GM23338 (cell line): ENCODE measurements around the gene SSTR5. TPM values are rescaled to one million over a fixed set of nuclear protein-coding genes. Genes with fewer than 3 reads are reported as not detected.

Experiments
- ATAC-seq: fragments of 200-7000 bp; cut with Tn5 transposase; 3 replicates; pipeline ENCODE4 v1.9.1; 2020
- DNase-seq: peaks from one replicate; pipeline ENCODE4 v3.0.0-alpha.2; 2015; ENCODE audit warnings: low spot score
- H2AFZ ChIP-seq: fragments of 200-600 bp; sonication (generic); 2 replicates; pipeline ENCODE4 v1.8.0; 2016; ENCODE audit warnings: antibody characterized with exemption, mild to moderate bottlenecking, moderate library complexity
- H3F3A ChIP-seq: fragments of 200-600 bp; sonication (generic); replicated peaks from 2 replicates; pipeline ENCODE4 v1.8.0; 2017; ENCODE audit warnings: antibody characterized with exemption, mixed run types, low read depth
- H3K27ac ChIP-seq: fragments of 200-600 bp; sonication (generic); 2 replicates; pipeline ENCODE4 v1.6.1; 2016; ENCODE audit warnings: low read depth
- H3K27me3 ChIP-seq: fragments of 200-600 bp; sonication (generic); 2 replicates; pipeline ENCODE4 v1.8.0; 2016; ENCODE audit warnings: mild to moderate bottlenecking, mixed run types, moderate library complexity; ENCODE audit not compliant: insufficient read depth
- H3K36me3 ChIP-seq: fragments of 200-600 bp; sonication (generic); 2 replicates; pipeline ENCODE4 v1.8.0; 2016; ENCODE audit warnings: mild to moderate bottlenecking; ENCODE audit not compliant: insufficient read depth
- H3K4me1 ChIP-seq: fragments of 200-600 bp; sonication (generic); 2 replicates; pipeline ENCODE4 v1.8.0; 2016; ENCODE audit warnings: mild to moderate bottlenecking, moderate library complexity; ENCODE audit not compliant: insufficient read depth
- H3K4me2 ChIP-seq: fragments of 200-600 bp; sonication (generic); 2 replicates; pipeline ENCODE4 v1.7.1; 2017; ENCODE audit warnings: mixed run types
- H3K4me3 ChIP-seq: fragments of 200-600 bp; sonication (generic); 2 replicates; pipeline ENCODE4 v1.6.1; 2016; ENCODE audit warnings: mixed run types
- H3K79me2 ChIP-seq: fragments of 200-600 bp; sonication (generic); replicated peaks from 2 replicates; pipeline ENCODE4 v1.8.0; 2017; ENCODE audit warnings: mild to moderate bottlenecking; ENCODE audit not compliant: insufficient read depth
- H3K9me2 ChIP-seq: fragments of 200-600 bp; sonication (generic); 2 replicates; pipeline ENCODE4 v1.8.0; 2017; ENCODE audit not compliant: insufficient read depth
- H4K20me1 ChIP-seq: fragments of 200-600 bp; sonication (generic); replicated peaks from 2 replicates; pipeline ENCODE4 v1.8.0; 2017; ENCODE audit warnings: mild to moderate bottlenecking; ENCODE audit not compliant: insufficient read depth
- H3K27ac Mint-ChIP-seq: 2 replicates; pipeline ENCODE4 v1.8.0; 2020; ENCODE audit warnings: inconsistent platforms, mild to moderate bottlenecking, moderate library complexity, mixed read lengths
- H3K27me3 Mint-ChIP-seq: 3 replicates; pipeline ENCODE4 v1.8.0; 2022; ENCODE audit warnings: low read depth, mild to moderate bottlenecking, moderate library complexity, mixed read lengths, inconsistent platforms; ENCODE audit not compliant: insufficient read depth, poor library complexity
- H3K36me3 Mint-ChIP-seq: 3 replicates; pipeline ENCODE4 v1.8.0; 2021; ENCODE audit warnings: low read depth, mild to moderate bottlenecking, inconsistent platforms, moderate library complexity, mixed read lengths
- H3K4me1 Mint-ChIP-seq: 3 replicates; pipeline ENCODE4 v1.8.0; 2020; ENCODE audit warnings: mild to moderate bottlenecking, inconsistent platforms, mixed read lengths
- H3K4me3 Mint-ChIP-seq: 3 replicates; pipeline ENCODE4 v1.8.0; 2021; ENCODE audit warnings: moderate library complexity, mild to moderate bottlenecking, inconsistent platforms, mixed read lengths
- H3K9me3 Mint-ChIP-seq: 3 replicates; pipeline ENCODE4 v1.8.0; 2020; ENCODE audit warnings: moderate library complexity, mild to moderate bottlenecking, inconsistent platforms, mixed read lengths
- EZH2 ChIP-seq: fragments of 200-600 bp; sonication (generic); IDR thresholded peaks from one replicate; pipeline ENCODE4 v1.8.0; 2017; ENCODE audit warnings: antibody characterized with exemption, mild to moderate bottlenecking, low read depth; ENCODE audit not compliant: unreplicated experiment
- EZH2phosphoT487 ChIP-seq: fragments of 200-600 bp; sonication (generic); IDR thresholded peaks from one replicate; pipeline ENCODE4 v1.8.1; 2018; ENCODE audit warnings: antibody characterized with exemption; ENCODE audit not compliant: unreplicated experiment
- JUNB ChIP-seq: IDR thresholded peaks from one replicate; pipeline ENCODE4 v1.6.1; 2016; ENCODE audit warnings: antibody characterized with exemption; ENCODE audit not compliant: unreplicated experiment
- NANOG ChIP-seq: IDR thresholded peaks from 2 replicates; pipeline ENCODE4 v1.6.1; 2016; ENCODE audit warnings: antibody characterized with exemption, borderline replicate concordance
- STAT1 ChIP-seq: IDR thresholded peaks from one replicate; pipeline ENCODE4 v1.6.1; 2016; ENCODE audit warnings: antibody characterized with exemption; ENCODE audit not compliant: unreplicated experiment
- ZNF114 ChIP-seq: fragments of 250-450 bp; sonication (Bioruptor Pico); IDR thresholded peaks from 2 replicates; pipeline ENCODE4 v1.5.0; 2020; ENCODE audit warnings: mild to moderate bottlenecking, moderate library complexity
- ZNF331 ChIP-seq: fragments of 250-450 bp; sonication (Bioruptor Pico); IDR thresholded peaks from 2 replicates; pipeline ENCODE4 v1.5.0; 2020; ENCODE audit warnings: low read depth, mild to moderate bottlenecking, moderate library complexity
- polyA plus RNA-seq: library from polyadenylated mRNA; unstranded; fragments of >200 nt; fragmentation: Nextera tagmentation; extraction: Ambion mirVana; gene quantifications from 2 replicates; pipeline ENCODE4 v1.2.1, GENCODE V29; 2016
- total RNA-seq: library from RNA; depleted of rRNA; stranded (reverse); fragments of >200 nt; shearing (Covaris generic); gene quantifications from 2 replicates; pipeline ENCODE4 v1.2.3, GENCODE V29; 2014
- TF ChIP-seq, protein P1 (sequence below): fragments of 250-450 bp; sonication (Bioruptor Pico); IDR thresholded peaks from 2 replicates; pipeline ENCODE4 v1.5.0; 2020; ENCODE audit warnings: mild to moderate bottlenecking, moderate library complexity
- TF ChIP-seq, protein P2 (sequence below), 2 experiments: fragments of 200-600 bp in 1 of 2; sonication (generic) in 1 of 2; conservative IDR thresholded peaks; 2 replicates each; pipeline versions ENCODE4 v1.5.1 to v1.6.1; 2016 to 2017; ENCODE audit warnings: antibody characterized with exemption in 2 of 2, low read depth in 2 of 2, mild to moderate bottlenecking in 2 of 2, moderate library complexity in 1 of 2
- TF ChIP-seq, protein P3 (sequence below): IDR thresholded peaks from 2 replicates; pipeline ENCODE4 v1.6.1; 2016; ENCODE audit warnings: antibody characterized with exemption
- TF ChIP-seq, protein P4 (sequence below): IDR thresholded peaks from one replicate; pipeline ENCODE4 v1.6.1; 2018; ENCODE audit warnings: antibody characterized with exemption; ENCODE audit not compliant: unreplicated experiment

The SSTR5 gene
- total and polyA plus RNA-seq, 2 experiments from 2014 or later, result 0.60 to 1.0 TPM

DNA sequence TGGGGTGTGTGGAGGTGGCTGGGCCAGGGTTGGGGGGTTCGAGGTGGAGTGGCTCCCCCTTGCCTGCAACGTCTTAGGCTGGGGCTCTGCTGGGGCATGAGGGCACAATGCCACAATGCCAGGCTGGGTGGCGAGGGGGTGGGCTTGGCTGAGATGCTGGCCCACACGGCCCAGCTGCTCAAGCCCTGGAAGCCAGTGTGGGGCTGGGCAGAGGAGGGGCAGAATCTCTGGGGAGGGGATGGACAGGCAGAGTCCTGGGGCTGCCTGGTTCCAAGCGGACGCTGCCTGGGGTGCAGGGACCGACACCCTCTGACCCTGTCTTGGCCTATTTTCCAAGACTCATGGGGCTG is 37.5 kb upstream of the SSTR5 start:
- no peak for TF ChIP-seq ZNF331 (CRISPR knock-in tag)
- TF ChIP-seq, protein P1, sequence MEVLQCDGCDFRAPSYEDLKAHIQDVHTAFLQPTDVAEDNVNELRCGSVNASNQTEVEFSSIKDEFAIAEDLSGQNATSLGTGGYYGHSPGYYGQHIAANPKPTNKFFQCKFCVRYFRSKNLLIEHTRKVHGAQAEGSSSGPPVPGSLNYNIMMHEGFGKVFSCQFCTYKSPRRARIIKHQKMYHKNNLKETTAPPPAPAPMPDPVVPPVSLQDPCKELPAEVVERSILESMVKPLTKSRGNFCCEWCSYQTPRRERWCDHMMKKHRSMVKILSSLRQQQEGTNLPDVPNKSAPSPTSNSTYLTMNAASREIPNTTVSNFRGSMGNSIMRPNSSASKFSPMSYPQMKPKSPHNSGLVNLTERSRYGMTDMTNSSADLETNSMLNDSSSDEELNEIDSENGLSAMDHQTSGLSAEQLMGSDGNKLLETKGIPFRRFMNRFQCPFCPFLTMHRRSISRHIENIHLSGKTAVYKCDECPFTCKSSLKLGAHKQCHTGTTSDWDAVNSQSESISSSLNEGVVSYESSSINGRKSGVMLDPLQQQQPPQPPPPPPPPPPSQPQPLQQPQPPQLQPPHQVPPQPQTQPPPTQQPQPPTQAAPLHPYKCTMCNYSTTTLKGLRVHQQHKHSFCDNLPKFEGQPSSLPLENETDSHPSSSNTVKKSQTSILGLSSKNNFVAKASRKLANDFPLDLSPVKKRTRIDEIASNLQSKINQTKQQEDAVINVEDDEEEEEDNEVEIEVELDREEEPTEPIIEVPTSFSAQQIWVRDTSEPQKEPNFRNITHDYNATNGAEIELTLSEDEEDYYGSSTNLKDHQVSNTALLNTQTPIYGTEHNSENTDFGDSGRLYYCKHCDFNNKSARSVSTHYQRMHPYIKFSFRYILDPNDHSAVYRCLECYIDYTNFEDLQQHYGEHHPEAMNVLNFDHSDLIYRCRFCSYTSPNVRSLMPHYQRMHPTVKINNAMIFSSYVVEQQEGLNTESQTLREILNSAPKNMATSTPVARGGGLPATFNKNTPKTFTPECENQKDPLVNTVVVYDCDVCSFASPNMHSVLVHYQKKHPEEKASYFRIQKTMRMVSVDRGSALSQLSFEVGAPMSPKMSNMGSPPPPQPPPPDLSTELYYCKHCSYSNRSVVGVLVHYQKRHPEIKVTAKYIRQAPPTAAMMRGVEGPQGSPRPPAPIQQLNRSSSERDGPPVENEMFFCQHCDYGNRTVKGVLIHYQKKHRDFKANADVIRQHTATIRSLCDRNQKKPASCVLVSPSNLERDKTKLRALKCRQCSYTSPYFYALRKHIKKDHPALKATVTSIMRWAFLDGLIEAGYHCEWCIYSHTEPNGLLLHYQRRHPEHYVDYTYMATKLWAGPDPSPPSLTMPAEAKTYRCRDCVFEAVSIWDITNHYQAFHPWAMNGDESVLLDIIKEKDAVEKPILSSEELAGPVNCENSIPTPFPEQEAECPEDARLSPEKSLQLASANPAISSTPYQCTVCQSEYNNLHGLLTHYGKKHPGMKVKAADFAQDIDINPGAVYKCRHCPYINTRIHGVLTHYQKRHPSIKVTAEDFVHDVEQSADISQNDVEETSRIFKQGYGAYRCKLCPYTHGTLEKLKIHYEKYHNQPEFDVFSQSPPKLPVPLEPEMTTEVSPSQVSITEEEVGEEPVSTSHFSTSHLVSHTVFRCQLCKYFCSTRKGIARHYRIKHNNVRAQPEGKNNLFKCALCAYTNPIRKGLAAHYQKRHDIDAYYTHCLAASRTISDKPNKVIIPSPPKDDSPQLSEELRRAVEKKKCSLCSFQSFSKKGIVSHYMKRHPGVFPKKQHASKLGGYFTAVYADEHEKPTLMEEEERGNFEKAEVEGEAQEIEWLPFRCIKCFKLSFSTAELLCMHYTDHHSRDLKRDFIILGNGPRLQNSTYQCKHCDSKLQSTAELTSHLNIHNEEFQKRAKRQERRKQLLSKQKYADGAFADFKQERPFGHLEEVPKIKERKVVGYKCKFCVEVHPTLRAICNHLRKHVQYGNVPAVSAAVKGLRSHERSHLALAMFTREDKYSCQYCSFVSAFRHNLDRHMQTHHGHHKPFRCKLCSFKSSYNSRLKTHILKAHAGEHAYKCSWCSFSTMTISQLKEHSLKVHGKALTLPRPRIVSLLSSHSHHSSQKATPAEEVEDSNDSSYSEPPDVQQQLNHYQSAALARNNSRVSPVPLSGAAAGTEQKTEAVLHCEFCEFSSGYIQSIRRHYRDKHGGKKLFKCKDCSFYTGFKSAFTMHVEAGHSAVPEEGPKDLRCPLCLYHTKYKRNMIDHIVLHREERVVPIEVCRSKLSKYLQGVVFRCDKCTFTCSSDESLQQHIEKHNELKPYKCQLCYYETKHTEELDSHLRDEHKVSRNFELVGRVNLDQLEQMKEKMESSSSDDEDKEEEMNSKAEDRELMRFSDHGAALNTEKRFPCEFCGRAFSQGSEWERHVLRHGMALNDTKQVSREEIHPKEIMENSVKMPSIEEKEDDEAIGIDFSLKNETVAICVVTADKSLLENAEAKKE, result no peak
- TF ChIP-seq EZH2phosphoT487, result no peak
- TF ChIP-seq, protein P2, sequence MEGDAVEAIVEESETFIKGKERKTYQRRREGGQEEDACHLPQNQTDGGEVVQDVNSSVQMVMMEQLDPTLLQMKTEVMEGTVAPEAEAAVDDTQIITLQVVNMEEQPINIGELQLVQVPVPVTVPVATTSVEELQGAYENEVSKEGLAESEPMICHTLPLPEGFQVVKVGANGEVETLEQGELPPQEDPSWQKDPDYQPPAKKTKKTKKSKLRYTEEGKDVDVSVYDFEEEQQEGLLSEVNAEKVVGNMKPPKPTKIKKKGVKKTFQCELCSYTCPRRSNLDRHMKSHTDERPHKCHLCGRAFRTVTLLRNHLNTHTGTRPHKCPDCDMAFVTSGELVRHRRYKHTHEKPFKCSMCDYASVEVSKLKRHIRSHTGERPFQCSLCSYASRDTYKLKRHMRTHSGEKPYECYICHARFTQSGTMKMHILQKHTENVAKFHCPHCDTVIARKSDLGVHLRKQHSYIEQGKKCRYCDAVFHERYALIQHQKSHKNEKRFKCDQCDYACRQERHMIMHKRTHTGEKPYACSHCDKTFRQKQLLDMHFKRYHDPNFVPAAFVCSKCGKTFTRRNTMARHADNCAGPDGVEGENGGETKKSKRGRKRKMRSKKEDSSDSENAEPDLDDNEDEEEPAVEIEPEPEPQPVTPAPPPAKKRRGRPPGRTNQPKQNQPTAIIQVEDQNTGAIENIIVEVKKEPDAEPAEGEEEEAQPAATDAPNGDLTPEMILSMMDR (conservative IDR thresholded peaks at IDR 0.05; ENCODE audit: low read depth in 2 of 2), result no peak
- TF ChIP-seq NANOG, result no peak
- TF ChIP-seq JUNB, result no peak
- TF ChIP-seq ZNF114, result no peak
- TF ChIP-seq, protein P3, sequence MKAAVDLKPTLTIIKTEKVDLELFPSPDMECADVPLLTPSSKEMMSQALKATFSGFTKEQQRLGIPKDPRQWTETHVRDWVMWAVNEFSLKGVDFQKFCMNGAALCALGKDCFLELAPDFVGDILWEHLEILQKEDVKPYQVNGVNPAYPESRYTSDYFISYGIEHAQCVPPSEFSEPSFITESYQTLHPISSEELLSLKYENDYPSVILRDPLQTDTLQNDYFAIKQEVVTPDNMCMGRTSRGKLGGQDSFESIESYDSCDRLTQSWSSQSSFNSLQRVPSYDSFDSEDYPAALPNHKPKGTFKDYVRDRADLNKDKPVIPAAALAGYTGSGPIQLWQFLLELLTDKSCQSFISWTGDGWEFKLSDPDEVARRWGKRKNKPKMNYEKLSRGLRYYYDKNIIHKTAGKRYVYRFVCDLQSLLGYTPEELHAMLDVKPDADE, result no peak
- TF ChIP-seq EZH2, result no peak
- TF ChIP-seq, protein P4, sequence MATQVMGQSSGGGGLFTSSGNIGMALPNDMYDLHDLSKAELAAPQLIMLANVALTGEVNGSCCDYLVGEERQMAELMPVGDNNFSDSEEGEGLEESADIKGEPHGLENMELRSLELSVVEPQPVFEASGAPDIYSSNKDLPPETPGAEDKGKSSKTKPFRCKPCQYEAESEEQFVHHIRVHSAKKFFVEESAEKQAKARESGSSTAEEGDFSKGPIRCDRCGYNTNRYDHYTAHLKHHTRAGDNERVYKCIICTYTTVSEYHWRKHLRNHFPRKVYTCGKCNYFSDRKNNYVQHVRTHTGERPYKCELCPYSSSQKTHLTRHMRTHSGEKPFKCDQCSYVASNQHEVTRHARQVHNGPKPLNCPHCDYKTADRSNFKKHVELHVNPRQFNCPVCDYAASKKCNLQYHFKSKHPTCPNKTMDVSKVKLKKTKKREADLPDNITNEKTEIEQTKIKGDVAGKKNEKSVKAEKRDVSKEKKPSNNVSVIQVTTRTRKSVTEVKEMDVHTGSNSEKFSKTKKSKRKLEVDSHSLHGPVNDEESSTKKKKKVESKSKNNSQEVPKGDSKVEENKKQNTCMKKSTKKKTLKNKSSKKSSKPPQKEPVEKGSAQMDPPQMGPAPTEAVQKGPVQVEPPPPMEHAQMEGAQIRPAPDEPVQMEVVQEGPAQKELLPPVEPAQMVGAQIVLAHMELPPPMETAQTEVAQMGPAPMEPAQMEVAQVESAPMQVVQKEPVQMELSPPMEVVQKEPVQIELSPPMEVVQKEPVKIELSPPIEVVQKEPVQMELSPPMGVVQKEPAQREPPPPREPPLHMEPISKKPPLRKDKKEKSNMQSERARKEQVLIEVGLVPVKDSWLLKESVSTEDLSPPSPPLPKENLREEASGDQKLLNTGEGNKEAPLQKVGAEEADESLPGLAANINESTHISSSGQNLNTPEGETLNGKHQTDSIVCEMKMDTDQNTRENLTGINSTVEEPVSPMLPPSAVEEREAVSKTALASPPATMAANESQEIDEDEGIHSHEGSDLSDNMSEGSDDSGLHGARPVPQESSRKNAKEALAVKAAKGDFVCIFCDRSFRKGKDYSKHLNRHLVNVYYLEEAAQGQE, result no peak
- no peak for TF ChIP-seq STAT1
- Histone ChIP-seq H2AFZ (no peak overlapping the region), H3F3A (no peaks in the 10 kb centered on the region), H3K36me3 (no peaks in the 10 kb centered on the region), H3K4me1 (no peaks in the 10 kb centered on the region), H3K79me2 (no peaks in the 10 kb centered on the region), H3K4me2 (no peak overlapping the region), H3K4me3 (no peak overlapping the region), H3K27me3 (no peaks in the 10 kb centered on the region), H3K9me2 (no peaks in the 10 kb centered on the region), H4K20me1 (no peaks in the 10 kb centered on the region), H3K27ac (no peak overlapping the region)
- no peaks in the 10 kb centered on the region for H3K4me1 Mint-ChIP-seq
- H3K9me3 Mint-ChIP-seq, result no peaks in the 10 kb centered on the region
- no peak for ATAC-seq
- no peaks in the 10 kb centered on the region for H3K36me3 Mint-ChIP-seq
- no peaks in the 10 kb centered on the region for H3K27me3 Mint-ChIP-seq
- no peak overlapping the region for H3K4me3 Mint-ChIP-seq
- H3K27ac Mint-ChIP-seq, result no peak overlapping the region
- DNase-seq, result no peak
